Body of pancreas (tissue), 4 donors: ENCODE measurements around the gene IKBIP. TPM values are rescaled to one million over a fixed set of nuclear protein-coding genes. Genes with fewer than 3 reads are reported as not detected.
A peak's percentile ranks its signal among the peaks of the same experiment; 100 is the strongest.

ENCODE experiments used
- ATAC-seq: fragments of 150-250 bp; one replicate; pipeline ENCODE4 v1.9.1; 2016
- DNase-seq, 4 donors: peaks; one replicate each; pipeline ENCODE4 v3.0.0-alpha.2; 2019
- H3K27ac ChIP-seq, 4 donors: fragments of 200-600 bp; sonication (generic); 1 replicate in 3 of 4; 2 replicates in 1 of 4; pipeline versions ENCODE4 v1.5.1 to v1.6.1; 2016 to 2019; ENCODE audit warnings: mild to moderate bottlenecking in 1 of 4, mixed read lengths in 1 of 4, moderate library complexity in 1 of 4
- H3K27me3 ChIP-seq, 2 donors: fragments of 200-600 bp; sonication (generic); one replicate each; pipeline ENCODE4 v1.6.0; 2016; ENCODE audit warnings: mild to moderate bottlenecking in 1 of 2
- H3K36me3 ChIP-seq, 2 donors: fragments of 200-600 bp; sonication (generic); replicated peaks in 1 of 2; 2 replicates each; pipeline ENCODE4 v1.5.1; 2016; ENCODE audit warnings: low read depth in 2 of 2; ENCODE audit not compliant: insufficient read depth in 1 of 2
- H3K4me1 ChIP-seq: fragments of 200-600 bp; sonication (generic); one replicate; pipeline ENCODE4 v1.6.0; 2016
- H3K4me3 ChIP-seq, 2 donors: fragments of 200-600 bp; sonication (generic); 1 replicate in 1 of 2; 2 replicates in 1 of 2; pipeline ENCODE4 v1.5.1; 2016 to 2019
- H3K9me3 ChIP-seq, 3 donors: fragments of 200-600 bp; sonication (generic); 1 replicate in 2 of 3; 2 replicates in 1 of 3; pipeline ENCODE4 v1.5.1; 2016
- CTCF ChIP-seq, 7 experiments: fragments of 450-650 bp in 4 of 7; fragments of 200-600 bp in 3 of 7; sonication (generic) in 3 of 7; IDR thresholded peaks; one replicate each; pipeline ENCODE4 v1.5.1; 2016 to 2019; ENCODE audit warnings: antibody characterized with exemption in 7 of 7
- POLR2A ChIP-seq, 3 donors: fragments of 450-650 bp; IDR thresholded peaks; one replicate each; pipeline ENCODE4 v1.6.1; 2016; ENCODE audit warnings: antibody characterized with exemption in 3 of 3, mild to moderate bottlenecking in 2 of 3
- WGBS, 2 donors: methylation state at CpG; one replicate each; pipeline ENCODE4 v1.1.5; 2017; 5-methylcytosine and 5-hydroxymethylcytosine counted together
- intact Hi-C: fragments of 100-400 bp; cut with DNase I; formaldehyde crosslinking; loops from one replicate; pipeline ENCODE4 v1.15.1; 2023
- total RNA-seq, 2 donors: library from RNA; depleted of rRNA; stranded (reverse); fragments of >200 nt; gene quantifications; one replicate each; pipeline ENCODE4 v1.1.0, GENCODE V29; 2016

IKBIP gene
- total RNA-seq, 2 donors from 2014 or later, result 2.3 to 6.2 TPM

GRCh38 chr12:98639491-98639890 is 5.1 kb downstream of the IKBIP start:
- H3K36me3 ChIP-seq, result no peaks in the 10 kb centered on the region
- H3K27ac ChIP-seq, result no peak overlapping the region
- no peaks in the 10 kb centered on the region for H3K27me3 ChIP-seq
- H3K4me1 ChIP-seq, result peaks cover 10% of the 10 kb centered on the region
- no peak for TF ChIP-seq POLR2A (IDR thresholded peaks at IDR 0.05)
- no peak for TF ChIP-seq CTCF (IDR thresholded peaks at IDR 0.05)
- no peak for ATAC-seq
- 78 to 86% methylated on average over 3 of the region's 3 CpGs for WGBS, 2 donors
- no peak overlapping the region for H3K4me3 ChIP-seq
- no peaks in the 10 kb centered on the region for H3K9me3 ChIP-seq
- intact Hi-C loops, result no loop called here
- no peak for DNase-seq

- no peak for DNase-seq
- Histone ChIP-seq H3K4me1 (no peaks in the 10 kb centered on the region), H3K4me3 (no peak overlapping the region), H3K9me3 (no peaks in the 10 kb centered on the region), H3K27ac (no peak overlapping the region), H3K27me3 (no peaks in the 10 kb centered on the region), H3K36me3 (no peaks in the 10 kb centered on the region)
- WGBS, 2 donors, result 95 to 96% methylated on average over 2 of the region's 2 CpGs
- intact Hi-C loops, result no loop called here
- TF ChIP-seq POLR2A (IDR thresholded peaks at IDR 0.05) (no peak), CTCF (IDR thresholded peaks at IDR 0.05) (no peak)
- ATAC-seq, result no peak
Measured at GRCh38 chr12:98638009-98638408, 6.6 kb downstream of the IKBIP start.

- intact Hi-C loops, result no loop called here
- H3K4me3 ChIP-seq, result no peak overlapping the region
- ATAC-seq, result no peak
- no peaks in the 10 kb centered on the region for H3K4me1 ChIP-seq
- WGBS, 2 donors, result 75% methylated on average over 2 of the region's 2 CpGs
- TF ChIP-seq CTCF (IDR thresholded peaks at IDR 0.05), result no peak
- no peak for TF ChIP-seq POLR2A (IDR thresholded peaks at IDR 0.05)
- no peaks in the 10 kb centered on the region for H3K27me3 ChIP-seq
- H3K27ac ChIP-seq, result no peak overlapping the region
- H3K36me3 ChIP-seq, result no peaks in the 10 kb centered on the region
- no peak for DNase-seq
- no peaks in the 10 kb centered on the region for H3K9me3 ChIP-seq
Measured at GRCh38 chr12:98637068-98637467, 7.5 kb downstream of the IKBIP start.

- TF ChIP-seq CTCF (IDR thresholded peaks at IDR 0.05) (no peak), POLR2A (IDR thresholded peaks at IDR 0.05) (no peak)
- H3K4me1 ChIP-seq, result no peaks in the 10 kb centered on the region
- H3K36me3 ChIP-seq, result no peaks in the 10 kb centered on the region
- H3K4me3 ChIP-seq, result no peak overlapping the region
- intact Hi-C loops, result no loop called here
- no peak overlapping the region for H3K27ac ChIP-seq
- ATAC-seq (no peak), DNase-seq (no peak)
- H3K9me3 ChIP-seq, result no peaks in the 10 kb centered on the region
- 80 to 86% methylated on average over 4 of the region's 4 CpGs for WGBS, 2 donors
- H3K27me3 ChIP-seq, result no peaks in the 10 kb centered on the region
Measured at GRCh38 chr12:98635657-98636323, 8.8 kb downstream of the IKBIP start.

GRCh38 chr12:98618952-98619351 is 25.6 kb downstream of the IKBIP start:
- Histone ChIP-seq H3K36me3 (no peaks in the 10 kb centered on the region), H3K9me3 (no peaks in the 10 kb centered on the region), H3K4me3 (no peak overlapping the region), H3K27me3 (no peaks in the 10 kb centered on the region), H3K27ac (peak overlapping the region in 1 of 4 donors; percentile 21), H3K4me1 (no peaks in the 10 kb centered on the region)
- DNase-seq, result no peak
- no peak for ATAC-seq
- TF ChIP-seq POLR2A (IDR thresholded peaks at IDR 0.05), result no peak
- no peak for TF ChIP-seq CTCF (IDR thresholded peaks at IDR 0.05)
- intact Hi-C loops, result no loop called here
- WGBS, 2 donors, result 71 to 74% methylated on average over 4 of the region's 4 CpGs
